ENCODE measurements around the gene TUBB3.

Gene TUBB3

DNA sequence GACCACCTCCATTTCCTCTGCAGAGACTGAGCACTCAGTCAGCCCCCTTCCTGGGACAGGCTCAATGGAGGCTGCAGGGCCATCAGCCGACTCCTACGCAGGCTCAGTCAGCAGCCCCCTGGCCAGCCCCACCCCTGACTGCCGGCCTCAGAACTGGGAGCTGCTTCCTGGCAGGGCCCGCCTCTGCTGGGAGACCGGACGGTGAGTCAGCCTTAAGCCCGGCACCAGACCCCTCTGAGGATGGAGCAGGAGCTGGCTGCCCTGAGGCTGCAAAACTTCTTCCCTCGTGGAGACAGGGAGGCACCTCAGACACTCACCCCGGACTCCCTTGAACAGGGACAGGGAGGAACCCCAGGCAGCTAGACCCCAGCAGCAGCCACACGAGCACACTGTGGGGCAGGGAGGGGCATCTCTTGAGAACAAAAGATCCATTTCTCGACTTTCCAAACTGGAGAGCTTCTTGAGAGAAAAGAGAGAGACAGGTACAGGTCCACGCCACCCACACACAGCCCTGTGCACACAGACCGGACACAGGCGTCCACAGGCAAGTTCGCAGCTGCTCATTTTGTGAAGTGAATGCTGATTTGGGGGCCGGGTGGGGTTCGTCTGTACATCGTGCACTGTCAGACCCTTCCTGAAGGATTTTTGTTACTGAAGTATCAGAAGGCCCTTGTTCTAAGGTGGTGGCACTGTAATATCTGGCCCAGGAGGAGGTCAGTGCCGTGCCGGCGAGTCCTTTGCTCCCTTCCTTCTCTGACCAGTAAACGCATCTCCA is 1.3 kb upstream of the TUBB3 start:
- Histone ChIP-seq H3K36me3 (peaks cover 7% of the 10 kb centered on the region), H3K4me3 (ENCODE audit: low read depth, low read length) (peak overlapping the region; percentile 91), H3K9me3 (no peaks in the 10 kb centered on the region), H3K4me1 (peaks cover 20% of the 10 kb centered on the region), H3K27me3 (no peaks in the 10 kb centered on the region)
- TF ChIP-seq CTCF (IDR thresholded peaks at IDR 0.05; ENCODE audit: low read depth, low read length): no peak
- peak; percentile 96 for DNase-seq

- Histone ChIP-seq H3K27me3 (no peaks in the 10 kb centered on the region), H3K4me3 (ENCODE audit: low read depth, low read length) (peak overlapping the region; percentile 91), H3K36me3 (peaks cover 9% of the 10 kb centered on the region), H3K4me1 (peaks cover 20% of the 10 kb centered on the region), H3K9me3 (no peaks in the 10 kb centered on the region)
- DNase-seq: peak; percentile 95
- no peak for TF ChIP-seq CTCF (IDR thresholded peaks at IDR 0.05; ENCODE audit: low read depth, low read length)
Observed at GRCh38 chr16:89922477-89922883, 662 bp upstream of the TUBB3 start.

DNA sequence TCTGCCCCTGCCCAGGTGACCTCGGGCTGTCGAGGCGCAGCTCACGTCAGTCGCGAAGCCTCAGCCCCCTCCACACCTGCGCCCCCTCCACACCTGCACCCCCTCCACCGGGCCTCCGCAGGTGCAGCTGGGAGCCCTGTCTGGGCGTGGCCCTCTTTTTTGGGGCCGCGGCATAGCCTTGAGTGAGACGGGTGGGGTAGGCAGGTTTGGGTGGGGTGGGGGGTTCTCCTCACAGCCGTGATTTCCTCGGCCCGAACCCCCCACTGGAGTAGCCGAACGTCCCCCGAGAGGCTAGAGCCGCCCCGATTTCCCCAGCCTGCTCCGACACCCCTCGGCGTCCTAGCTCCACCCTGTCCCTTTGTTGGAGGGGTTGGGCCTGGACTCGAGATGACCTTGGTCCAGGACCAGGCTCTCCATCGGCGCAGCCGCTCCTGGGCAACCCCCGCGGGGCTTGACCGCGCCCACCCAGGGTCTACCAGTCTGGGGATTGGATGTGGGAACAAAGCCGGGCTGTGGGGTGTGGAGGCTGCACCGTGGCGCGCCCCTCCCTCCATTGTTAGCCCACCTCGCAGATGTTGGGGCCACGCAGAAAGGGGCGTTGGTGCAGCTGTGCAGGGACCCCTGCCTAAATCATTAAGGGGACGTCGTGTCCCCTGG is 626 bp downstream of the TUBB3 start:
- Histone ChIP-seq H3K27me3 (no peaks in the 10 kb centered on the region), H3K4me3 (ENCODE audit: low read depth, low read length) (peak overlapping the region; percentile 90), H3K36me3 (peaks cover 22% of the 10 kb centered on the region), H3K9me3 (no peaks in the 10 kb centered on the region), H3K4me1 (peaks cover 17% of the 10 kb centered on the region)
- no peak for TF ChIP-seq CTCF (IDR thresholded peaks at IDR 0.05; ENCODE audit: low read depth, low read length)
- DNase-seq: peak; percentile 75

DNA sequence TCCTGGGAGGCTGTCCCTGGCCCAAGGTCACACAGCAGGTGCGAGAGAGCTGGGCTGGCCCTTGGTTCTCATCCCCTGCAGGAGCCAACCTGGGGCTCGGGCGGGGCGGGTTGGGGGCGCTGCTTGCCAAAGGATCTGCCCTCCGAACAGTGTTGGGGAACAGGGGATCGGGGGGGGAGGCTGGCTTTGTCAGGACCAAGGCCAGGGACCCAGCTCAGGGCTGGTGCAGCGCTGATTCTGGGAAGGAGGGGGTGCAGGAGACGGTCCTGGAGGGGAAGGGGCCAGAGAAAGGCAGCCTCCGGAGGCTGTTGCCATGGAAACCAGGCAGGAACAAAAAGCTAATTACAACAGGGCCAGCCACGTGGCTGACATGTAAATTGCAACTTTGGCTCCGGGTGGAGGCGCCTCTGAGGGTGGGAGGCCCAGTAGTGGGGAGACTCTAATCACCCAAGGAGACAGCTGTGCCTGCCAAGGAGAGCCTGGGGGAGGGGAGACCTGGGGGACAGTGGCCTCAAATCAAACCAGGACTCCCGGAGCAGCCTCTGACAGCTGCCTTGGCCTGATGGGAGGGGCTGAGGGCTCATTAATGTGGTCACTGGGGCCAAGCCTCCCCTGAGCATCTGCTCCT is 1.3 kb downstream of the TUBB3 start:
- Histone ChIP-seq H3K27me3 (no peaks in the 10 kb centered on the region), H3K9me3 (no peaks in the 10 kb centered on the region), H3K36me3 (peaks cover 28% of the 10 kb centered on the region), H3K4me1 (peaks cover 13% of the 10 kb centered on the region), H3K4me3 (ENCODE audit: low read depth, low read length) (peak overlapping the region; percentile 90)
- DNase-seq: peak; percentile 68
- no peak for TF ChIP-seq CTCF (IDR thresholded peaks at IDR 0.05; ENCODE audit: low read depth, low read length)

- no peak for TF ChIP-seq CTCF (IDR thresholded peaks at IDR 0.05; ENCODE audit: low read depth, low read length)
- peaks cover 33% of the 10 kb centered on the region for H3K36me3 ChIP-seq
- H3K27me3 ChIP-seq: no peaks in the 10 kb centered on the region
- H3K4me1 ChIP-seq: peaks cover 12% of the 10 kb centered on the region
- peak; percentile 70 for DNase-seq
- H3K9me3 ChIP-seq: no peaks in the 10 kb centered on the region
- peak overlapping the region; percentile 90 for H3K4me3 ChIP-seq (ENCODE audit: low read depth, low read length)
Observed at GRCh38 chr16:89924925-89925307, 1.8 kb downstream of the TUBB3 start.
